Embryonic facial prominence (tissue), 1 donor: ENCODE data around the gene OGFR.
"Not testable (repeated sequence)": the region's sequence is repeated elsewhere in the genome, so short reads cannot be mapped to it uniquely, and the experiment has no call there.

Experiments used
- DNase-seq: peaks from one replicate; pipeline ENCODE4 v3.0.0-alpha.2; 2016; ENCODE audit errors: extremely low spot score

OGFR gene

GRCh38 chr20:62838128-62838891, 33.7 kb downstream of the OGFR start:
- DNase-seq, result no peak

- DNase-seq, result no peak
Measured at GRCh38 chr20:62839261-62839660, 34.6 kb downstream of the OGFR start.

GRCh38 chr20:62839816-62840215, 35.2 kb downstream of the OGFR start:
- no peak for DNase-seq

- DNase-seq, result no peak
Measured at GRCh38 chr20:62840244-62841197, 35.9 kb downstream of the OGFR start.

GRCh38 chr20:62841705-62842212, 37.1 kb downstream of the OGFR start:
- no peak for DNase-seq

GRCh38 chr20:62843656-62844055, 39.0 kb downstream of the OGFR start:
- DNase-seq, result no peak

- DNase-seq, result no peak
Measured at GRCh38 chr20:62844182-62844581, 39.5 kb downstream of the OGFR start.

GRCh38 chr20:62845416-62846160, 41.0 kb downstream of the OGFR start:
- no peak for DNase-seq

- no peak for DNase-seq
Measured at GRCh38 chr20:62846166-62846890, 41.7 kb downstream of the OGFR start.

GRCh38 chr20:62848917-62849316, 44.3 kb downstream of the OGFR start:
- DNase-seq, result not testable (repeated sequence)

- DNase-seq, result no peak
Measured at GRCh38 chr20:62849431-62849830, 44.8 kb downstream of the OGFR start.

- DNase-seq, result no peak
Measured at GRCh38 chr20:62850333-62850974, 45.8 kb downstream of the OGFR start.

- DNase-seq, result no peak
Measured at GRCh38 chr20:62852196-62852595, 47.6 kb downstream of the OGFR start.

- no peak for DNase-seq
Measured at GRCh38 chr20:62852841-62853240, 48.2 kb downstream of the OGFR start.

GRCh38 chr20:62853304-62853703, 48.7 kb downstream of the OGFR start:
- not testable (repeated sequence) for DNase-seq

- no peak for DNase-seq
Measured at GRCh38 chr20:62854121-62854520, 49.5 kb downstream of the OGFR start.

GRCh38 chr20:62855120-62855519, 50.5 kb downstream of the OGFR start:
- DNase-seq, result no peak

- no peak for DNase-seq
Measured at GRCh38 chr20:62856931-62857619, 52.4 kb downstream of the OGFR start.

GRCh38 chr20:62858058-62858830, 53.6 kb downstream of the OGFR start:
- DNase-seq, result no peak
